Pulmonary artery endothelial cell (primary cell): Measurements from ENCODE around the gene KCNH8. TPM values are rescaled to one million over a fixed set of nuclear protein-coding genes. Genes with fewer than 3 reads are reported as not detected.
"Not testable (repeated sequence)": the region's sequence is repeated elsewhere in the genome, so short reads cannot be mapped to it uniquely, and the experiment has no call there.

ENCODE experiments used
- DNase-seq: peaks from one replicate; pipeline ENCODE4 v3.0.0-alpha.2; 2011; ENCODE audit warnings: low read depth, low spot score
- total RNA-seq: library from RNA; depleted of rRNA; stranded (reverse); fragments of >200 nt; gene quantifications from 2 replicates; pipeline ENCODE4 v1.2.3, GENCODE V29; 2014

Gene KCNH8
- total RNA-seq, 1 donor from 2014 or later: under 0.01 TPM

DNA sequence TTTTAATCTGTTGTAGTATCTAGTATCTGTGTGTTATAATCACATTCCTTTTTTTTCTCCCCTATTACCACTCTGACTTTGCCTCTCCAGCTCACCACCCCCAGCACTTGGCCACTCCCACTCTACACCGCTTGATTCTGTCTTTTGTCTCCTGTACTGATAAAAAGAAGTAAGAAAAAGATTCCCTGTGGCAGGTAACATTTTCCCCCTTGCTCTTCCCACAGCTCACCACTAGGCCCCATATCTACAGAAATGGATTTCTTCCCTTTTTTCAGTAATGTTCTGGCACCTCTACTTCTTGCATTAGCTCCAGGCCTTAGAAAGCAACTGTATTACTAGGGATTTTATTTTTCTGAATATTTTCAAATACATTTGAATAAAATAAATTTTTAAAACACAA is 25.6 kb downstream of the KCNH8 start:
- DNase-seq: no peak

DNA sequence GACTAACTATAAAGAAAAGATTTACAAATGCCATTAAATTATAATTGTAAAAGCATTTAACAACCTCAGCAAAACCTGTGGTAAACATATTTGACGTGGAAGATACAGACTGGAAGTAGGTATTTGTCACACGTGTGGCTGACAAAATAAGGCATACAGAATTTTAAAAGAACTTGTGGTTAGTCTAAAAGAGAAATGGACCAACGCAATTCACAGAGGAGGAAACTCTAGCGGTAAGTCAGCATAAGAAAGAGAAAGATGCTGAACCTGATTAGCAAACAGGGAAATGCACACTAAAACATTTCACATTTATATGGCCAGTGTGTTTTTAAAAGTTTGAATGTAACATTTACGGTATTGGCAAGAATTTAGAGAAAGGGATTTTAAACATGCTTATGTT is 35.3 kb downstream of the KCNH8 start:
- DNase-seq: no peak

DNA sequence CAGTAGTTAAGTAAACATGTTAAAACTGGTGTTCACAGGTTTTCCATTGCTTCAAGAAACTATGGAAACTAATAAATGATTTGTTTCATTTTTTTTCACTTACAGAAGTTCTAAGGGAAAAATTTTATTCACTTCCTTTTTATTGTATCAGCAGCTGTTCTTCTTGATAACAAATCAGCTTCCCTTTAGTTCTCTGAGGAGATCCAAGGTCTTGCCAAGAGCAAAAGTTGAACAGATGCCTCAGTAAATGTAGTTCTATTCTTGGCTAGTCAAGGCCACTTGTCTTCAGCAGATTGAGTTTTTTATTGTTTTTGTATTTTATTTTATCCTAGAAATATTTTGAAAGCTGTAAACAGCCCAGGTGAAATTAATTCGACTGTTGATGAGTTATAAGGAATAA is 41.8 kb downstream of the KCNH8 start:
- no peak for DNase-seq

DNA sequence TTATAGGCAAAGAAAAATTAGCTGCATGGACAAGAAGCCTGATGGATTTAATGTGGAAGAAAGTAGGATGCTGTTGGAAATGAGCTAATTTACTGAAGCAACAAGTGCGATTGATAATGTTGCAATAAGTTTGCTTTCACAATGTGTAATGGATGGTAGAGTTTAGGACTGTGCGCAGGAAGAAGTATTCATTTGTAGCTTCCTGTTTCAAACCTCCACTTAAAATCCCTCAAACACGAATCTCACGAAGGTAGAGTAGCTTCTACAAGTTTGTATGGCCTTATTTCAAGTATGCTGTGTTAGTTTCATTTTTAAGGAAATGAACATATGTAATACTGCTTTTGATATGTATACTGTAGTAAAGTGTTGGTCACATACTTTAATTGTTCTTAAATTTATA is 42.3 kb downstream of the KCNH8 start:
- DNase-seq: no peak

DNA sequence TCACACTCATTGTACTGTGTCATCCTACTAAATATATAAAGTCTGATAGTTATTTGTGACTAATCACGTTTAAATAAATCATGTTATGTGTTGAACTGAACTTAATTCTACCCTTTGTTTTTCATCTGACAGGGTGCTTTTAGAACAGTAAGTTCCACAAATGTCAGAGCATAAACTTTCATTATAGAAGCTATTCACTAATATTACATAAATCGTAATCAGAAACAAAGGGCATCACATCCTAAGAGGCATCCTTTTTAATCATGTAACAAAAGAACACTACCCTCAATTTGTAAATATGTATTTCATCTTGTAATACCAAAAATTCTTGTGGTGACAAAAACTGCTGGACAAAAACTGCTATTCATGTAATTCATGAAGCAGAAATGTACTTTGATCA is 50.8 kb downstream of the KCNH8 start:
- DNase-seq: no peak

DNA sequence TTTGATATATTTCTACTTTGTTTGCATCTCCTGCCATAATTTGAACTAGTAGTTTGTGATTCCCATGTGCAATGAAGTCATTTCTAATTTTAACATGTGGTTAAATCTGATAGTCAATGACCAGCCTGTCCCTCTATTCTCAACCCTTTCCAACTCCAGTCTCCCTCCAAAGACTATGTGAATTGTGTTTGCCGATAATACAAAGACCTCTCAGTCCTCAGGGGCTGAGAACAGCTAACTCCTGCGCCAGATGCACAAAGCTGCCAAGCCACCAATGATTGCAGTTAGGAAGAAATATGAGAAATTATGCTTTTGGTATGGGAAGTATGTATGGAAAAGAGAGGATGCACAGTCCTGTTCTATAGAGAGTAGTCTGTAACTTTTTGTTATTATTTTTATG is 54.0 kb downstream of the KCNH8 start:
- DNase-seq: no peak

DNA sequence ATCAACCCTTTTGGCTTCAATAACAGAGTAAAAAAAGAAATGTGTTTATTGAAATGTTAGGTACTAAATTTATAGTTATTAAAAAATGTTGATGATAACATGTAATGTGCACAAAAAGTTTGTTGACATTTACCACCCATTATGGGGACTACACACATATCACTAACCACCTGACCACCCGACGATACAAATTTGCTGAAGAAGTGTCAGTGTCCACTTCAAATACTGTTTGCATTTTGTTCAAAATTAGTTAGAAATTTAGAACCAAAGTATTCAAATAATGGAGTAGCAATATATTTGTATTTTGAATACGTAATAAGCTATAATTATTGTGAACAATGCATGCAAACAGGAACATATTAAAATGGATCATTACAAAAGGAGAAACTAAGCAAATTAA is 54.4 kb downstream of the KCNH8 start:
- no peak for DNase-seq

DNA sequence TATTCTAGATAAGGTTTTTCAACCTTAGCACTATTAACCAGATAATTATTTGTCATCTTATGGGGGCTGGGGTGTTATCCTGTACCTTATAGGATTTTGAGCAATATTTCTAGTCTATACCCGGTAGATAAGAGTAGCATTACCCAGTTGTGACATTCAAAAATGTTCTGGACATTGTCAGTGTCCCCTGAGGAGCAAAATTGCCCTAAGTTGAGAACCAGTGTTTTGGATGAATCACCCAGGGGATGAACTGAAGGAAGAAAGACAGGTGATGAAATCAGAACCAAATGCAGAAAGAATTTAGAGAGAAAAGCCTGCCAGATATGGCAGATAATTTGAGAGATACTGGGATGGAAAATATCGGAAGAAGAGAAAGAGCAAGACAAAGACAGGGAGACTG is 58.2 kb downstream of the KCNH8 start:
- no peak for DNase-seq

DNA sequence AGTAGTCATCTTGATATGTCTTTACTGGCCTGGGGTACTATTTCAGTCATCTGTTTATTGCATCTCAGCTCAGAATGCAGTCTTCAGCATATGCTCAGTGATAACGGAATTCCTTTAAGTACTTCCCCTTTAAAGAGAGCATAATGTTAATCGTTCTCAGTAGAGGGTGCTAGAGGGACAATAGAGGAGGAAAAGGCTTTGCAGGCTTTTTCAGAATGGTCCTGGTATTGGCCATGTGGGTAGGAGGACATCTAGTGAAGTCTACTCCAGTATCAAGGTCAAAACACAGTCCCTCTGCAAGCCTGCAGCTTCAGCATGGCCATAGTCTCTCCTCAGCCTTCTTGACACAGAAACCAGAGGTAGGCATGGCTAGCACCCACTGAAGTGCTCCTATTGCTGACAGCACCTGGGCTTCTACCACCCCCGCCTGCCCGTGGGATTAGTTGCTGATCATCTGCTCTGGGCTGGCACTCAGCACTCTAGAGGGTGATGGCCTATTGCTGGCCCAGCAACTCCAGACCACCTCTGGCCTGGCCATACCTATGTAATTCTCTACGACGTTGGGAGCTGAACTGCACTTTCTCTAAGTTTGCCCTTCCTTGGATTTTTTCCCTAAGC is 65.4 kb downstream of the KCNH8 start:
- DNase-seq: no peak

DNA sequence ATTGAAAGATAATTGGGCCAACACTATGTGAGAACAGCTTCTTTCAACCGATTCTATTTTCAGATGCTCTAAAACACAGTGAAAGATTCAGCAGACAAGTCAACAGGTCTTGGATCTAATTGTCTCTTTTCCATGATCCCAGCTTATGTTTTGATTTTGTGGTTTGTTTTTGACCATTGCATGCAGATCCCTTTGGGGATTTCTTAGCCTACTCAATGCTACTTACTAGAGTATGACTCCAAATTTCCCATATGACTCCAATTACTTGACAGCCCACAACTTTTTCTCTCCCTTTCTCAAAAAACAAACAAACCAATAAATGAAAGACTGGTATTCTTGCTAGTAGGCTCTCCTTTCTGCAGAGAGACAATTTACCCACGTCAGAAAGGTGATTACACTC is 67.1 kb downstream of the KCNH8 start:
- DNase-seq: no peak

DNA sequence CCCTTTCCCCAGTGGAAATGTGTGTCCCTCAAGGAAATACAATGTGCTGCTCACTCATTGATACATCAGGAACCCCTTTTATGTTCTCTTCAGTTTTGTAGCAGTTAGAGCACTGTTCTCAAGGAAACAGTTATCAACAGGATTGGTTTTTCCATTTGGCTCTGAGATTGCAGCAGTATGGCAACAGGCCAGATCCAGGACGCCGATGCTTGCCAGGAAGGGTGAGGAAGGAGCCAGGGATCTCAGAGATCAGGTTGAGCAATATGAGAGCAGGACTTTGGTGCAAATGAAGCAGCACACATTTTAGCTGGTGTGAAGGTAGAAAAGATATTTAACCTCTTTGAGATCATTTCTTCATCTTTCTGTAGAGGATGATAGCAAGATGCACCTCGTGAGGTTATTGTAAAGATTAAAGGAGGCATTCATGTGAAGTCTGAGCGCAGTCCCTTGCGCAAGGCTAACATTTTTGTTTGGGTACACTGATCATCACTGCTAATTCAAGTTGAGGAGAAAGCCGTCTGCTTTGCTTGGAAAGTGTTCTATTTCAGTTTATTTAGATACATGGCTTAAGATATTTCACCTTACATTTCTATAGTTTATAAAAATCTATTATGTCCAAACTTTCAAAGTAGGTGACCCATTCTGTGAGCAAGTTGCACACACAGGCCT is 68.5 kb downstream of the KCNH8 start:
- DNase-seq: no peak

DNA sequence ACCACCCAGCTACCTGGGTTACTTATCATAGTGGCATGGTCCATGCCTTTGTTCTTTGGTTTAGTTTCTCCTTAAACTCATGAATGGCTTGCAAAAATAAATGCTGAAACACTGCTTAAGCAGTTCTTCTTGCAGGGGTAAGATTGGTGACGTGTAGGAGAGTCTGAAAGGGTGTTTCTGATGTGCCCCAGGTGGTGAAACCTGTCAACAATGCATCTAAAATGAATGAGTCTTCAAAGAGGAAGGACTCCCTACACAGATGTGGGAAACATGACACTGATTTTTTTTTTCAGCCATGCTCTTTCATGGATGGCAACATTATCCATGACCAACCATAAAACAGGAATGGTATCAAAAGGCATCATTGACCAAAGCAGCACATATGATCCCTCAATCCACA is 72.0 kb downstream of the KCNH8 start:
- no peak for DNase-seq

DNA sequence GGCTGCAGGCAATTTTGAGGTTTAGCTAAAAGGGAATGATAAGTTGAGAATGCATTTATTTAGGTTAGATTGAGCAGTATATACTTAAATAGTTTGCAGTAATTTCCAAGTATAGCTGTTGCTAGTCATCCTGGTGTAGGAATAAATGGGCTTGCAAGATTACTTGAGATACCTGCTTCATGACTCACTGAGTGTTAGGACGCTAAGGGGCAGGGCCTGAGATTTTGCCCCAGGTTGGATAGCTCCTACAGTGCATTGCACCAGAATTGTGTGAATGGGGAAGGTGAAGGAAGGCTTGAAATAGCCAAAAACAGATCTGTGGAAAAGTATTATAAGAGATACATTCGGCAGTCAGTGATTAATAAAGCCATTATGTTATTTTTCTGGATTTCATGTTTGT is 72.8 kb downstream of the KCNH8 start:
- no peak for DNase-seq

DNA sequence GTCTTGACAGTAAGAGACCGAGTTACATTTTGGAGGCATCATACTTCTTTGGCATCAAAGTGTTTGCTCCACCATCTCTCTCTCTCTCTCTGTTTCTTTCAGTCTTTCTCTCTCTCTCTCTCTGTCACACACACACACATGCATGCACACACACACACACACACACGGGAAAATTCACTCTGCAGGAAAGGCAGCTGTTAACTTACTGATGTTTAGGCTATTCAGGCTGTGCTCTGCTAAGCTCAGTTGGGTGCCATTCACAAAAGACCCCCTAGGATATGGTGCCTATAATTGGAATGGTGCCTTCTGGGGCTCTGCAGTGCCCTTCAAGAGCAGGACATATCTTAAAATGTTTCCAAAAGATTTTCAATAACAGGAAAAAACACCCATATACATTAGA is 78.2 kb downstream of the KCNH8 start:
- DNase-seq: no peak

DNA sequence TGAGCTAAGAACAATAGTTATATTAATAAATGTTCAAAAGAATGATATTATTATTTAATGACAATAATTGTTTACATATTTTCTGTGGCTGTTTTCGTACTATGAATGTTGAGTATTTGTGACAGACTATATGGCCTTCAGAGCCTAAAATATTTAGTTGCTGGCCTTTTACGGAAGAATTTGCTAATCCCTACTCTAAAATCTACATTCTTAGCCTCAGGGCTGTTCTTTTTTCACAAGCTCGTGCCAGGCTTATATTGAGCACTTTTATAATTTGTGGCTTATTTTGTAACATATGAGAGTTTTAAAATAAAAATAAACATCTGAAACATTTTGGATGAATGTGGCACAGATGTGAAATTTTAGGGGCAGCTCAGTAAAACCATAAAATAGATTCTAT is 79.9 kb downstream of the KCNH8 start:
- no peak for DNase-seq

DNA sequence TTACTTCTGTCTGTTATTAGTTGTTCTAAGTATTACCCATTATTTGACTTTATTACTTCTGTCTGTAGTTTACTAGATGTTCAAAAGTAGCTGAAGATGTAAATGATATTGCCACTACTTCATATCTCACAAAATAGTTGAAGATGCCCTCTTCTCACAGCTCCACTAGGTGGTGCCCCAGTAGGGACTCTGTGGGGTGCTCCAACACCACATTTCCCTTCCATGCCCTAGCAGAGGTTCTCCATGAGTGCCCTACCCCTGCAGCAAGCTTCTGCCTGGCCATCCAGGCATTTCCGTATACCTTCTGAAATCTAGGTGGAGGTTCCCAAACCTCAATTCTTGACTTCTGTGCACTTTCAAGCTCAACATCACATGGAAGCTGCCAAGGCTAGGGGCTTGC is 80.8 kb downstream of the KCNH8 start:
- no peak for DNase-seq

DNA sequence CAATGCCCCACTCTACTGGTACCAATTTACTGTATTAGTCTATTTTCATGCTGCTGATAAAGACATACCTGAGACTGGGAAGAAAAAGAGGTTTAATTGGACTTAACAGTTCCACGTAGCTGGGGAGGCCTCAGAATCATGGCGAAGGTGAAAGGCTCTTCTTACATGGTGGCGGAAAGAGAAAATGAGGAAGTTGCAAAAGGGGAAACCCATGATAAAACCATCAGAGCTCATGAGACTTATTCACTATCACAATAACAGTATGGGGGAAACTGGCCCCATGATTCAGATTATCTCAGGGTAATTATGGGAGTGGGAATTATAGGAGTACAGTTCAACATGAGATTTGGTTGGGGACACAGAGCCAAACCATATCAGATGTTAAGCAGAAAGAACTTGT is 81.6 kb downstream of the KCNH8 start:
- DNase-seq: not testable (repeated sequence)

DNA sequence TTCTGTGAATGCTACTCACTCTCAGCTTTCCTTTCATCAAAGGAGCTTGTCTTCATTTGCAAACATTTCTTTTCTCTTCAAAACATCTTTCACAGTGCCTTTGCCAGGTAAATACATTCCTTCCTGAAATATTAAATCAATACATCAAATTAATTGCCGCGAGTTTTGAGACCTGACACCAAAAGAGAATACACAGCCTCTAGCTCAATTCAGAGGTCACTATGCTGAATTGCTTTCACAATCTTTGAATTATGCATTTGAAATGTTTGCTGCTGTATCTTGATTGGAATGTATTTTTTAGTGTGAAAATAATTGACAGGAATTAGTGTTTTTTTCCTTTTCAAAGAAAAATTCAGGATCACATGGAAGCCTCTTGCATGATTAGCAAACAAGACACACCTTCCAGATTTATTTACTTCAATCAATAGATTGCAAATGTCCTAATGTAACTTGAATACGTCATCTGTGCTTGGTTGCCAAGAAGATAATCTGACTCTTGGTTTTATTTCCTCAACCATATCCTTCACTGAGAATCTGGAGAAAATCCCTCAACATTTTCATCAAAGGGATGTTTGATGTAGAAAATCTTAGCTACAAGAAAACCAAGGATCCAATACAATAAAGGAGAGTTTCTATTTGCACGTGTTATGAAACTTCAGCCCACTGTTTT is 83.6 kb downstream of the KCNH8 start:
- DNase-seq: no peak

DNA sequence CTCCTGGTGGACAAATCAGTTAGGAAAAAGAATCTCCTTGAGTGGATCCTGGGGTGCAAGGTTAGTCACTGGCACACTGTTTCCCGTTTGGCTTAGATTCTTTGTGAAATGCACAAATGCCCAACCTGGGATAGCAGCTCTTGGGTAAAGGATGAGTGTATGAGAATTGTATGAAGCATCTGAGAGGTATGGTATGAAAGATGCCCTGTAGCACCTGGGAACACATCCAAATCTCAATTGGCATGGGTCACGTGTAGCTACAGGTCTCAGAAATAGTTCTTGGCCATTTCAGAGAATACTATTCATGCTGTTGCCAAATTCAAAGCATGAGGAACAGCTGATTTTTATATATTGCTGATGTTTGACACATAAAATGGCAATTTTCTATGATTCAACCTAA is 84.3 kb downstream of the KCNH8 start:
- no peak for DNase-seq

DNA sequence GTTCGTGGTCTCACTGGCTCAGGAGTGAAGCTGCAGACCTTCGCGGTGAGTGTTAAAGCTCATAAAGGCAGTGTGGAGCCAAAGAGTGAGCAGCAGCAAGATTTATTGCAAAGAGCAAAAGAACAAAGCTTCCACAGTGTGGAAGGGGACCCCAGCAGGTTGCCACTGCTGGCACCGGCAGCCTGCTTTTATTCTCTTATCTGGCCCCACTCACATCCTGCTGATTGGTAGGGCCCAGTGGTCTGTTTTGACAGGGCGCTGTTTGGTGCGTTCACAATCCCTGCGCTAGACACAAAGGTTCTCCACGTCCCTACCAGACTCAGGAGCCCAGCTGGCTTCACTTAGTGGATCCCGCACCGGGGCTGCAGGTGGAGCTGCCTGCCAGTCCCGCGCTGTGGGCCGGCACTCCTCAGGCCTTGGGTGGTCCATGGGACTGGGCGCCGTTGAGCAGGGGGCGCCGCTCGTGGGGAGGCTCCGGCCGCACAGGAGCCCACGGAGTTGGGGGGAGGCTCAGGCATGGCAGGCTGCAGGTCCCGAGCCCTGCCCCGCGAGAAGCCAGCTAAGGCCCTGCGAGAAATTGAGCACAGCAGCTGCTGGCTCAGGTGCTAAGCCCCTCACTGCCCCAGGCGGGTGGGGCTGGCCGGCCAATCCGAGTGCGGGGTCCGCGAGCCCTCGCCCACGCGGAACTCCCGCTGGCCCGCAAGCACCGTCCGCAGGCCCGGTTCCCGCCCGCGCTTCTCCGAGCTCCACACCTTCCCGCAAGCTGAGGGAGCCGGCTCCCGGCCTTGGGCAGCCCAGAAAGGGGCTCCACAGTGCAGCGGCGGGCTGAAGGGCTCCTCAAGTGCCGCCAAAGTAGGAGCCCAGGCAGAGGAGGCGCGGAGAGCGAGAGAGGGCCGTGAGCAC is 85.8 kb downstream of the KCNH8 start:
- DNase-seq: not testable (repeated sequence)

DNA sequence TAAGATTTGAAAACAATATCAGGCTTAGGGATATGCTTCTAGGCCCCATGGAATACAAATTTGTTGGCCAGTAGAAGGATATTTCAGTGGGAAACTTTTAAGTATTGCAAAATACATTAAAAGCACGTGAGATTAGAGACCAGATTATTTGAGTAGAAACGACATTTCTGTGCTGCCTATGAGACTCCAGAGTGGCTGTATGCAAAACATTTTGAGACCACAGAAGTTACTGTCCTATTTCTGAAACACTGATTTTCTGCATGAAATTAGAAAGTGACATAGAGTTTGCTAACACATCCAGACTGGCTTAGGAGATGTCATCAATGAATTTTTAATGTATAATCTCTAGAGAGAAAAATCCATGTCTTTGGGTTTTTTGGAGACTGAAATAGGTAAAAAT is 99.8 kb downstream of the KCNH8 start:
- no peak for DNase-seq

DNA sequence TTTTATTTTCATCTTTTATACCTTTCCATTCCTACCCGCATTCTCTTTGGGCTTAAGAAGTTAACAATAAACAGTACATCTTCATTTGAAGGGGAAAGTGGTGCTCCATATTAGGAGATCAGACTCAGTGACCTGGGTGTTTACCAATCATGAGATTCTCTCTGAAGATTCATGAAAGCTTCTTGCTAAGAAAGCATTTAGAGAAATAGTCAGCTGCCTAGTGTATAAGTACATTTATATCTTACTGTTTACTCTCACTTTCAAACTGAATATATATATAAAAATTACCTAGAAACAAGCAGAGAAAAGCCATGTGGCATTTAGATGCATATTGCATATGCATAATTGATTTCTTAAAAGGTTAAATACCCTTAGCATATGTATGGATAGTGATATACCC is 100.5 kb downstream of the KCNH8 start:
- no peak for DNase-seq
